GM06990 (cell line): ENCODE measurements around the gene PIGR.

Source experiments
- DNase-seq: peaks from one replicate; pipeline ENCODE4 v3.0.0-alpha.2; 2011; ENCODE audit not compliant: insufficient read length; ENCODE audit errors: extremely low read depth
- H3K27me3 ChIP-seq: replicated peaks from 2 replicates; pipeline ENCODE4 v1.6.0; 2011; ENCODE audit warnings: low read length; ENCODE audit not compliant: control insufficient read depth, insufficient read depth
- H3K36me3 ChIP-seq: 2 replicates; pipeline ENCODE4 v1.5.1; 2011; ENCODE audit warnings: low read length; ENCODE audit not compliant: control insufficient read depth, insufficient read depth
- H3K4me3 ChIP-seq: replicated peaks from 2 replicates; pipeline ENCODE4 v1.5.1; 2011; ENCODE audit warnings: low read depth, mild to moderate bottlenecking, control low read depth, low read length
- TF ChIP-seq, protein P1 (sequence below): IDR thresholded peaks from 2 replicates; pipeline ENCODE4 v1.5.1; 2011; ENCODE audit warnings: low read length, control low read depth, mild to moderate bottlenecking, inconsistent platforms; ENCODE audit not compliant: insufficient read depth, poor library complexity, severe bottlenecking

PIGR gene

GRCh38 chr1:206947255-206947654, 989 bp upstream of the PIGR start:
- Histone ChIP-seq H3K4me3 (no peak overlapping the region), H3K27me3 (no peaks in the 10 kb centered on the region), H3K36me3 (no peaks in the 10 kb centered on the region)
- no peak for DNase-seq
- TF ChIP-seq, protein P1, sequence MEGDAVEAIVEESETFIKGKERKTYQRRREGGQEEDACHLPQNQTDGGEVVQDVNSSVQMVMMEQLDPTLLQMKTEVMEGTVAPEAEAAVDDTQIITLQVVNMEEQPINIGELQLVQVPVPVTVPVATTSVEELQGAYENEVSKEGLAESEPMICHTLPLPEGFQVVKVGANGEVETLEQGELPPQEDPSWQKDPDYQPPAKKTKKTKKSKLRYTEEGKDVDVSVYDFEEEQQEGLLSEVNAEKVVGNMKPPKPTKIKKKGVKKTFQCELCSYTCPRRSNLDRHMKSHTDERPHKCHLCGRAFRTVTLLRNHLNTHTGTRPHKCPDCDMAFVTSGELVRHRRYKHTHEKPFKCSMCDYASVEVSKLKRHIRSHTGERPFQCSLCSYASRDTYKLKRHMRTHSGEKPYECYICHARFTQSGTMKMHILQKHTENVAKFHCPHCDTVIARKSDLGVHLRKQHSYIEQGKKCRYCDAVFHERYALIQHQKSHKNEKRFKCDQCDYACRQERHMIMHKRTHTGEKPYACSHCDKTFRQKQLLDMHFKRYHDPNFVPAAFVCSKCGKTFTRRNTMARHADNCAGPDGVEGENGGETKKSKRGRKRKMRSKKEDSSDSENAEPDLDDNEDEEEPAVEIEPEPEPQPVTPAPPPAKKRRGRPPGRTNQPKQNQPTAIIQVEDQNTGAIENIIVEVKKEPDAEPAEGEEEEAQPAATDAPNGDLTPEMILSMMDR, result no peak

DNA sequence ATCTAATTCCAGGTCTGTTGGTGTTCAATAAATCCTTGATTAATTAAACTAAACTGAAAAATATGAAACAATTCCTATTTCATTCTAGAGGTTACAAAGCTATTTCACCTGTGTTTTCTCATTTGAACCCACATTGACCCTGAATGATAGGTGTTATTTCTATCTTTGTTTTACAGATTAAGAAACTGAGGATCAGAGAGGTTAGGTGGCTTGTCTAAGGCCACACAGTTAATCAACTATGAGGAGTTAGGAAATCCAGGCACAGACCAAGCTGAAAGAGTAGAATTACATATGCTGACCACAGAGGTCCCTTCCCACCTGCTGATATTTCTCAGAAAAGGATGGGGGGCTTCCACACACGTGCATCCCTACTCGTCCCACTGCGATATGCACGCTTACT, 487 bp downstream of the PIGR start:
- Histone ChIP-seq H3K4me3 (no peak overlapping the region), H3K27me3 (no peaks in the 10 kb centered on the region), H3K36me3 (no peaks in the 10 kb centered on the region)
- no peak for DNase-seq
- TF ChIP-seq, protein P1, result no peak

DNA sequence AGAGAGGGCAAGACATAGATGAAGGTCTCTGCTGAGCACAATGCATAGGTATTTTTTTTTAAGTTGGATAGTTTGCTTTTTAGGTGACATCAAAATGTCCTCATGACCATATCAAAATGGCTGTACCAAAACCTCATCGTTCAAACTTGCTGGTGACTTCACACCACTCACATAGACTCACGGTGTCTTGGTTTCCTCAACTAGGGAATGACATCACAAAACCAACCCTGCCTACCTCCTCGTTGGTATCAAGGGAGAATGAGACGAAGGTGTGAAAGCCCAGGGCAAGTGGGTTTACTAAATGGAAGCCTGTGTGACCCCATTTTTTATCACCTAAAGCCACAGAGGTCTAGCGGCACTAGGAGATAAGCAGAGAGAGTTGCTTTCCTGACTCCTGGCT, 1.6 kb downstream of the PIGR start:
- DNase-seq, result no peak
- Histone ChIP-seq H3K4me3 (no peak overlapping the region), H3K27me3 (no peaks in the 10 kb centered on the region), H3K36me3 (no peaks in the 10 kb centered on the region)
- TF ChIP-seq, protein P1, result no peak

DNA sequence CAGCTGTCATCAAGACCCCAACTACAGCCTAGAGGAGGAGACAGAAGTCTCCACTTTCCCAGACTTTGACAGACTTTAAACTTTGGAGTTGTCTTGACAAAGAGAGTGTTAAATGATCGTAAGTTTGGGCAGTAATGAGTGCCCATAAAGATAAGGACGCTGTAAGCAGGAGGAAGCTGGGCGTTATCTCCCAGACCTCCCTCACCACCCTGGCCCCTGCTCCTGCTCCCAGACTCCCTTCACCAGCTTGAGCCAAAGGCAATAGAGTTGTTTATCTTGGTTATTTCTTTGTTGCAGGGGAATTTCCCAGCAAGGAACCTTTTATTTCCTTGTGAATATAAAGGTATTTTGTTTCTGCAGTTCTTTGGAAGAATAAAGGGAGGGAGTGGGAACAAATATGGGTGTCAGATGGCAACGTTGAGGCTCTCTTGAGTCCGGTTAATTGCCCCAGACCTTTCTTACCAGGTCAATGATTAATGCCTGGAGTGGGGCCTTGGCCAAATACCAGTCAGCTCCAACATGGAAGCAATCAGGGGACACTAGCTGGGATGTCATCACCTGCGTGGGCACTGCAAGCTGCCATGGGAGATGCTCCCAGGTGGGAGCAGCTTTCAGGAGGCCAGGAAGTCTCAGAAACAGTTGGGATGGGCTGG, 4.4 kb downstream of the PIGR start:
- Histone ChIP-seq H3K4me3 (no peak overlapping the region), H3K36me3 (no peaks in the 10 kb centered on the region), H3K27me3 (no peaks in the 10 kb centered on the region)
- TF ChIP-seq, protein P1, result no peak
- DNase-seq, result no peak

GRCh38 chr1:206940588-206940936, 5.7 kb downstream of the PIGR start:
- H3K27me3 ChIP-seq, result no peaks in the 10 kb centered on the region
- no peak for DNase-seq
- no peaks in the 10 kb centered on the region for H3K36me3 ChIP-seq
- TF ChIP-seq, protein P1, result no peak
- no peak overlapping the region for H3K4me3 ChIP-seq
